Psoas muscle (tissue), 8 donors: Measurements from ENCODE around the gene SOX11. TPM values are rescaled to one million over a fixed set of nuclear protein-coding genes. Genes with fewer than 3 reads are reported as not detected.
A peak's percentile ranks its signal among the peaks of the same experiment; 100 is the strongest.

Experiments used
- ATAC-seq, 4 donors: fragments of 200-7000 bp; cut with Tn5 transposase; one replicate each; pipeline ENCODE4 v1.9.1; 2020; ENCODE audit warnings: moderate library complexity in 3 of 4, mild to moderate bottlenecking in 2 of 4
- DNase-seq, 2 donors: peaks; one replicate each; pipeline ENCODE4 v3.0.0-alpha.2; 2020
- H3K27ac ChIP-seq: fragments of 200-600 bp; one replicate; pipeline ENCODE4 v1.8.0; 2022
- H3K27me3 ChIP-seq, 3 donors: fragments of 200-600 bp in 1 of 3; one replicate each; pipeline versions ENCODE4 v1.6.1 to v1.8.0; 2013 to 2022; ENCODE audit warnings: low read length in 2 of 3, mild to moderate bottlenecking in 2 of 3, moderate library complexity in 1 of 3; ENCODE audit not compliant: insufficient read depth in 3 of 3
- H3K36me3 ChIP-seq, 2 donors: fragments of 200-600 bp in 1 of 2; one replicate each; pipeline versions ENCODE4 v1.6.1 to v1.8.0; 2013 to 2022; ENCODE audit warnings: low read depth in 1 of 2, mild to moderate bottlenecking in 1 of 2, moderate library complexity in 1 of 2; ENCODE audit not compliant: insufficient read depth in 1 of 2
- H3K4me1 ChIP-seq: fragments of 200-600 bp; one replicate; pipeline ENCODE4 v1.8.0; 2022
- H3K4me3 ChIP-seq: fragments of 200-600 bp; one replicate; pipeline ENCODE4 v1.8.0; 2022; ENCODE audit warnings: mild to moderate bottlenecking
- H3K9me3 ChIP-seq: fragments of 200-600 bp; one replicate; pipeline ENCODE4 v1.8.0; 2022
- CTCF ChIP-seq: fragments of 200-600 bp; IDR thresholded peaks from one replicate; pipeline ENCODE4 v1.8.0; 2022; ENCODE audit warnings: antibody characterized with exemption
- WGBS, 3 donors: extraction: QIAGEN DNeasy Blood & Tissue Kit; methylation state at CpG; one replicate each; pipeline versions ENCODE4 v1.1.6 to v1.1.7; 2013; 5-methylcytosine and 5-hydroxymethylcytosine counted together
- intact Hi-C, 2 donors: fragments of 100-400 bp; cut with DNase I; formaldehyde crosslinking; loops; one replicate each; pipeline versions ENCODE4 v1.11.0 to v1.14.2; 2022
- polyA plus RNA-seq, 3 donors: library from polyadenylated mRNA; stranded (reverse); fragments of 200-250 nt; gene quantifications; one replicate each; pipeline ENCODE4 v1.2.3, GENCODE V29; 2013
- total RNA-seq, 4 donors: library from RNA; stranded (reverse); fragmentation: NEBNext Ultra II Directional in 2 of 4; extraction: Animal tissue kit (Norgen Biotek cat#: 25700) in 2 of 4; gene quantifications; one replicate each; pipeline versions ENCODE4 v1.2.1 to v1.2.4, GENCODE V29; 2021 to 2023
- donor health status: healthy with polysubstance abuse.
- donor health status: DM: no; HTN: no; CAD: no; lungs with moderate emphysema.
- donor health status: Bipolar disorder and iron deficiency.
- donor health status: healthy.
- donor health status: DM: yes; HTN: yes; CAD: no.
- donor health status: DM: no; HTN: no; CAD: no.
- donor health status: DM: no; HTN: no; CAD: no.
- donor health status: DM: yes; HTN: yes; CAD: no.

The SOX11 gene
- total and polyA plus RNA-seq, 7 donors, result 0.01 to 0.43 (median 0.05) TPM; not detected in 1

GRCh38 chr2:5696945-5697521 lies 4.8 kb downstream of the SOX11 start:
- peaks cover 4 to 99% (median 34%) of the 10 kb centered on the region in 3 donors for H3K27me3 ChIP-seq
- ATAC-seq (peak in 3 of 4 donors; percentile 27 to 54 (median 32)), DNase-seq (peak in 1 of 2 donors; percentile 42)
- TF ChIP-seq CTCF, result no peak
- H3K27ac ChIP-seq, result no peak overlapping the region
- no peaks in the 10 kb centered on the region for H3K36me3 ChIP-seq
- intact Hi-C loops, result loop anchor here in 1 of 2 donors (10.0 kb wide), 2 partner anchors 332 to 702 kb away; no protein-coding TSS in a partner anchor
- H3K4me1 ChIP-seq, result peaks cover 7% of the 10 kb centered on the region
- H3K9me3 ChIP-seq, result no peaks in the 10 kb centered on the region
- 3% methylated on average over 41 to 49 of the region's 49 CpGs for WGBS, 3 donors
- H3K4me3 ChIP-seq, result peak overlapping the region; percentile 62

- Histone ChIP-seq H3K27ac (no peak overlapping the region), H3K4me3 (peak overlapping the region; percentile 62), H3K27me3 (peaks cover 4 to 99% (median 32%) of the 10 kb centered on the region in 3 donors), H3K4me1 (peaks cover 5% of the 10 kb centered on the region), H3K36me3 (no peaks in the 10 kb centered on the region), H3K9me3 (no peaks in the 10 kb centered on the region)
- WGBS, 3 donors, result 45 to 62% (median 49%) methylated on average over 8 of the region's 8 CpGs
- intact Hi-C loops, result loop anchor here in 1 of 2 donors (10.0 kb wide), 2 partner anchors 333 to 703 kb away; no protein-coding TSS in a partner anchor
- TF ChIP-seq CTCF, result no peak
- DNase-seq (no peak), ATAC-seq (no peak)
These were observed 5.4 kb downstream of the SOX11 start for GRCh38 chr2:5697562-5697961.

GRCh38 chr2:5698134-5698533 lies 6.0 kb downstream of the SOX11 start:
- Histone ChIP-seq H3K4me1 (peaks cover 3% of the 10 kb centered on the region), H3K9me3 (no peaks in the 10 kb centered on the region), H3K4me3 (no peak overlapping the region), H3K27ac (no peak overlapping the region), H3K36me3 (no peaks in the 10 kb centered on the region), H3K27me3 (peaks cover 4 to 96% (median 27%) of the 10 kb centered on the region in 3 donors)
- DNase-seq, result no peak
- intact Hi-C loops, result loop anchor here in 1 of 2 donors (10.0 kb wide), 2 partner anchors 333 to 703 kb away; no protein-coding TSS in a partner anchor
- no peak for ATAC-seq
- TF ChIP-seq CTCF, result no peak
- 93 to 97% (median 95%) methylated on average over 4 of the region's 4 CpGs for WGBS, 3 donors

- Histone ChIP-seq H3K9me3 (no peaks in the 10 kb centered on the region), H3K27me3 (peaks cover 4 to 89% (median 18%) of the 10 kb centered on the region in 3 donors), H3K36me3 (no peaks in the 10 kb centered on the region), H3K27ac (no peak overlapping the region), H3K4me3 (no peak overlapping the region), H3K4me1 (no peaks in the 10 kb centered on the region)
- DNase-seq, result no peak
- ATAC-seq, result no peak
- 90 to 92% (median 90%) methylated on average over 4 of the region's 4 CpGs for WGBS, 3 donors
- intact Hi-C loops, result loop anchor here in 1 of 2 donors (10.0 kb wide), 2 partner anchors 335 to 705 kb away; no protein-coding TSS in a partner anchor
- TF ChIP-seq CTCF, result no peak
These were observed 7.8 kb downstream of the SOX11 start for GRCh38 chr2:5699963-5700362.
